Muscle layer of colon (tissue), 2 donors: ENCODE data around the gene EIF4E.
"Not testable (repeated sequence)": the region's sequence is repeated elsewhere in the genome, so short reads cannot be mapped to it uniquely, and the experiment has no call there.

Experiments
- H3K27ac ChIP-seq: one replicate; pipeline ENCODE4 v1.7.0; 2013; ENCODE audit warnings: low read depth, mild to moderate bottlenecking, low read length, moderate library complexity
- H3K27me3 ChIP-seq, 2 donors: one replicate each; pipeline ENCODE4 v1.7.0; 2013; ENCODE audit warnings: low read length in 2 of 2, mild to moderate bottlenecking in 2 of 2; ENCODE audit not compliant: insufficient read depth in 2 of 2, control insufficient read depth in 1 of 2
- H3K36me3 ChIP-seq: one replicate; pipeline ENCODE4 v1.7.0; 2013; ENCODE audit warnings: mild to moderate bottlenecking, low read length; ENCODE audit not compliant: insufficient read depth
- H3K4me1 ChIP-seq: one replicate; pipeline ENCODE4 v1.7.0; 2013; ENCODE audit warnings: mild to moderate bottlenecking, low read length; ENCODE audit not compliant: insufficient read depth
- H3K4me3 ChIP-seq, 2 donors: one replicate each; pipeline ENCODE4 v1.7.0; 2013; ENCODE audit warnings: low read length in 2 of 2, low read depth in 1 of 2, mild to moderate bottlenecking in 1 of 2, moderate library complexity in 1 of 2
- H3K9ac ChIP-seq: one replicate; pipeline ENCODE4 v1.7.0; 2013; ENCODE audit warnings: low read length
- H3K9me3 ChIP-seq: one replicate; pipeline ENCODE4 v1.7.0; 2013; ENCODE audit warnings: mild to moderate bottlenecking, low read length
- donor health status: abdominal sarcoma.
- donor health status: Adenocarcinoma of cecum.

Gene EIF4E

GRCh38 chr4:98929341-98930267 is 671 bp upstream of the EIF4E start:
- no peaks in the 10 kb centered on the region for H3K9me3 ChIP-seq

DNA sequence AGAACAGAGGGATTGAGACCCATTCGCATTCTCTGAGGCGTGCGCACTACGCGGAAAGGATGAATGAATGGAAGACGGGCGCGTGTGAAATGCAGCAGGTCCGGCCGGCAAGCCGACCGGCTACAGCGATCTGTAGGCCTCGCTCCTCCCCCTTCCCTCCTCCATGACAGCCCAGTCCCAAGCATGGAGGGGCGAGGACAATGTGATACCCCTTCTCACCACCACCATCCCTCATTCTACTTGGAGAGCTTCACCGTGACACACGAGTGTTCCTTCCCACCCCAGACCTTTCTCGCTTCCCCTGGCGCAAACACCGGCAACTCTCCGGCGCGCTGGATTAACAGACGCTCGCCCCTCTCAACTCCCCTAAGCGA is 815 bp downstream of the EIF4E start:
- H3K36me3 ChIP-seq, result peaks cover 6% of the 10 kb centered on the region
- H3K4me3 ChIP-seq, result peak overlapping the region; percentile 96 to 98
- H3K27ac ChIP-seq, result peak overlapping the region; percentile 97
- peak overlapping the region; percentile 93 for H3K9ac ChIP-seq
- no peaks in the 10 kb centered on the region for H3K27me3 ChIP-seq
- H3K4me1 ChIP-seq, result no peaks in the 10 kb centered on the region
- H3K9me3 ChIP-seq, result no peaks in the 10 kb centered on the region

More at GRCh38 chr4:98929341-98930267, 671 bp upstream of the EIF4E start:
- Histone ChIP-seq H3K9ac (peak overlapping the region; percentile 63), H3K36me3 (peaks cover 6% of the 10 kb centered on the region), H3K27me3 (no peaks in the 10 kb centered on the region), H3K4me3 (peak overlapping the region; percentile 96 to 98), H3K27ac (peak overlapping the region; percentile 97), H3K4me1 (no peaks in the 10 kb centered on the region)

- H3K9me3 ChIP-seq, H3K27me3 ChIP-seq, H3K4me3 ChIP-seq, H3K27ac ChIP-seq, H3K36me3 ChIP-seq, H3K4me1 ChIP-seq, H3K9ac ChIP-seq: not testable (repeated sequence)
Measured at GRCh38 chr4:98926257-98926656, 2.7 kb downstream of the EIF4E start.

DNA sequence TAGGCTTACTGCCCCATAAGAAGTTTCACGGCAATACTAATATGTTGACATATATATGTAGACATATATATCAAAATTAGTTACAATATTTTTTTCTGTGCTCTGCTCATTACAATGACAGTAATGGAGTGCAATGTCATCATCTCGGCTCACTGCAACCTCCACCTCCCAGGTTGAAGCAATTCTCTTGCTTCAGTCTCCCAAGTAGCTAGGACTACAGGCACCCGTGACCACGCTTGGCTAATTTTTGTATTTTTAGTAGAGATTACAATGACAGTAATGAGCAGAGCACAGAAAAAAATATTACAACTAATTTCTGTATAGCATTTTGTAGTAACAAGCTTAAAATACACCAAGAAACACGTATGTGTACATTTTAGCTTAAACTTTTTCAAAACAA is 7.6 kb downstream of the EIF4E start:
- no peak overlapping the region for H3K9ac ChIP-seq

DNA sequence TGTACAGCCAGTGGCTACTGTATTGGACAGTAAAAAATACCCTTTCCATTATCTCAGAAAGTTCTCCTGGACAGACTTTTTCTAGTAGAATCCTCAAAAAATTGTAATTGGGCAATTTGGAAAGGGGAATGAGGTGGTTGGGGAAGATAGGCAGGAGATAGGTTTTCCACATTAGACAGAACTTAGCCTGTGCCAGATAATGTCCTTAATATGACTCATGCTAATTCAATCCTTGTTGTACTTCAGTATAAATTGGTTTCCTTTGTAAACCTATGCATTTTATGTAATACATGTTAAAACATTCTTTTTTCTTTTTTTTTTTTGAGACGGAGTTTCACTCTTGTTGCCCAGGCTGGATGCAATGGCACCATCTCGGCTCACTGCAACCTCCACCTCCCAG is 8.9 kb downstream of the EIF4E start:
- no peak overlapping the region for H3K27ac ChIP-seq
- peaks cover 5% of the 10 kb centered on the region for H3K4me1 ChIP-seq
- H3K9me3 ChIP-seq, result no peaks in the 10 kb centered on the region
- H3K4me3 ChIP-seq, result no peak overlapping the region
- no peak overlapping the region for H3K9ac ChIP-seq
- H3K27me3 ChIP-seq, result no peaks in the 10 kb centered on the region
- no peaks in the 10 kb centered on the region for H3K36me3 ChIP-seq

More for the DNA sequence above, 7.6 kb downstream of the EIF4E start:
- H3K27me3 ChIP-seq, result no peaks in the 10 kb centered on the region
- H3K9me3 ChIP-seq, result no peaks in the 10 kb centered on the region
- peaks cover 5% of the 10 kb centered on the region for H3K4me1 ChIP-seq
- H3K27ac ChIP-seq, result no peak overlapping the region
- H3K36me3 ChIP-seq, result peaks cover 6% of the 10 kb centered on the region
- no peak overlapping the region for H3K4me3 ChIP-seq

- not testable (repeated sequence) for H3K9ac ChIP-seq, H3K36me3 ChIP-seq, H3K27me3 ChIP-seq, H3K4me3 ChIP-seq, H3K9me3 ChIP-seq, H3K27ac ChIP-seq
- H3K4me1 ChIP-seq, result peaks cover 41% of the 10 kb centered on the region
Measured at GRCh38 chr4:98910728-98911127, 18.2 kb downstream of the EIF4E start.

- no peak overlapping the region for H3K9ac ChIP-seq
- no peak overlapping the region for H3K4me3 ChIP-seq
- H3K9me3 ChIP-seq, result no peaks in the 10 kb centered on the region
- no peaks in the 10 kb centered on the region for H3K27me3 ChIP-seq
- peaks cover 43% of the 10 kb centered on the region for H3K4me1 ChIP-seq
- no peaks in the 10 kb centered on the region for H3K36me3 ChIP-seq
- no peak overlapping the region for H3K27ac ChIP-seq
Measured at GRCh38 chr4:98909646-98910401, 19.1 kb downstream of the EIF4E start.

DNA sequence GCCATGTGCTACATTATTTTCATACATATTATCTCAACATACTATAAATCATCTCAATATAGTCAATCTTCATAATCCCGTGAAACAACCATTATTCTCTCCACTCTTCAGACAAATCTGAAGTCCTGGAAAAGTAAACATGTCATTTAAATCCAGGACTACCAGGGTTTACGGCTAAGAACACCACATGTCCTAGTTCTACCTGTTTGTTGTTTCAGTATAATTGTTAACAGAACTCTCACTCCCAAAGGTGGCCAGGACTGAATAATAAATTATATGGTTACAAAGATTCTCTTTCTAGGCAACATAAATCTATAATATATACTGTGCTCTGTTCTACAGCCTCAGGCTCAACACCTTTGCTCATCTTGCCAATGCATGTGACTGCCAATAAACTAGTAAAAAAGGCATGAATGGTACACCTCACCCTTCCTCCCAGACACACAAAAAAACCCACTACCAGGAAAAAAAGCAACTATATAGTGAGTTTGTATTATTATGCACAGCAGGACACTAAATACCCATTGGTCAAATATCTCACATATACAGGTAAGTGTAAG is 20.1 kb downstream of the EIF4E start:
- Histone ChIP-seq H3K27me3 (no peaks in the 10 kb centered on the region), H3K36me3 (no peaks in the 10 kb centered on the region), H3K9ac (no peak overlapping the region), H3K4me1 (peaks cover 43% of the 10 kb centered on the region), H3K9me3 (no peaks in the 10 kb centered on the region), H3K27ac (no peak overlapping the region), H3K4me3 (no peak overlapping the region)

DNA sequence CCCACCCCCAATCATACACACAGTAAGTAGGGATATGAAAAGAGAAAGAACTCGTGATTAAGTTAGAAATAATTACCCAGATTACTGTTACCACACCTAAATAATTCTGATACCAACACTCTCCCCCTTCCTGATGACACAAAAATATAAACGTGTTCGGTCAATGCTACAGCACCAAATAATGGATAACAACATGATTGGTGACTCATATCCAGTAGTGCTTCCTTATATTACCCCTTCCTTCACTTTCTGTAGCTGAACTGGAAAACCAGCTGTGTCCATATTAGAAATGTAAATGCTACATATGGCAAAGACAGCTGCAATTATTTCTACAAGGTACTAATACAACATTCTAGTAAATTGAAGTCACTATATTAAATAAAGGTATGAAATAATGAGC is 20.8 kb downstream of the EIF4E start:
- Histone ChIP-seq H3K36me3 (no peaks in the 10 kb centered on the region), H3K27me3 (no peaks in the 10 kb centered on the region), H3K4me3 (no peak overlapping the region), H3K9ac (no peak overlapping the region), H3K27ac (no peak overlapping the region), H3K9me3 (no peaks in the 10 kb centered on the region), H3K4me1 (peaks cover 43% of the 10 kb centered on the region)

DNA sequence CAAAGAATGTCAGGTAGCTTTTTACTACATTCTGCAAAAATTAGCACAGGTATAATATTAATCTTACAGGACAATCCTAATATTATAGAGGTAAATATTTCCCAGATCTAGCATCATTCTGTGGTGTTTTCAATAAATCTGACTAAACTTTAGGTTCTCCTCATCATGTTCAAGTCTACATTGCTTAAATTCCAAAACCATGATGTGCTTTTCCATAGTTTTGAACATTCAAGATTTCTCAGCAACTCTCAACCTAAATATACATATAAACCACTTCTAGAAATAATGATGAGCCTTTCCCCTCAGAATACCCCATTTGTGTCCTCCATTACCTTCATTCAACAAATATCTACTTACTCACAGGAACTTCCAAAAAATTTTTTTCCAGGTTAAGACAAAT is 23.1 kb downstream of the EIF4E start:
- Histone ChIP-seq H3K27me3 (no peaks in the 10 kb centered on the region), H3K27ac (no peak overlapping the region), H3K36me3 (peaks cover 4% of the 10 kb centered on the region), H3K4me1 (peaks cover 43% of the 10 kb centered on the region), H3K9me3 (no peaks in the 10 kb centered on the region), H3K4me3 (no peak overlapping the region), H3K9ac (no peak overlapping the region)

DNA sequence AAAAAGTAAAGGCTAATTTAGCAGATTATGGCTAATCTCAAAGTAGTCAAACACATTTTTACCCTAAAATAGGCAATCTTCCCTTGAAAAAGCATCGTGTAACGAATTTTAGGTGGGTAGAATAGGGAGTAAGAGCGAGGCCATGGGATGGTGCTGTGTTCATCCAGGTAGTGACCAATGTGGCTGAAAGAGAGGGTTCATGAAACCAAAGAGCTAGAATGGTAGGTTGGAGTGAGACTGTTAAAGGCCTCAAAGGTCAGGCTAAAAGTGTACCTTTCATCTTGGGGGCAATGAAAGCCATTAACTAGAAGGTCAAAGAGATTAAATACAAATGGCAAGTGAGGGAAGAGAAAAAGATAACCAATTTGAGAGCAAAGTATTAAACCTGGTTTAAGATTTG is 23.6 kb downstream of the EIF4E start:
- Histone ChIP-seq H3K4me3 (no peak overlapping the region), H3K27me3 (no peaks in the 10 kb centered on the region), H3K4me1 (peaks cover 38% of the 10 kb centered on the region), H3K9ac (no peak overlapping the region), H3K9me3 (no peaks in the 10 kb centered on the region), H3K27ac (no peak overlapping the region), H3K36me3 (peaks cover 9% of the 10 kb centered on the region)
